ENCODE measurements around the gene CFD.
"Not testable (repeated sequence)": the region's sequence is repeated elsewhere in the genome, so short reads cannot be mapped to it uniquely, and the experiment has no call there.

CFD gene

DNA sequence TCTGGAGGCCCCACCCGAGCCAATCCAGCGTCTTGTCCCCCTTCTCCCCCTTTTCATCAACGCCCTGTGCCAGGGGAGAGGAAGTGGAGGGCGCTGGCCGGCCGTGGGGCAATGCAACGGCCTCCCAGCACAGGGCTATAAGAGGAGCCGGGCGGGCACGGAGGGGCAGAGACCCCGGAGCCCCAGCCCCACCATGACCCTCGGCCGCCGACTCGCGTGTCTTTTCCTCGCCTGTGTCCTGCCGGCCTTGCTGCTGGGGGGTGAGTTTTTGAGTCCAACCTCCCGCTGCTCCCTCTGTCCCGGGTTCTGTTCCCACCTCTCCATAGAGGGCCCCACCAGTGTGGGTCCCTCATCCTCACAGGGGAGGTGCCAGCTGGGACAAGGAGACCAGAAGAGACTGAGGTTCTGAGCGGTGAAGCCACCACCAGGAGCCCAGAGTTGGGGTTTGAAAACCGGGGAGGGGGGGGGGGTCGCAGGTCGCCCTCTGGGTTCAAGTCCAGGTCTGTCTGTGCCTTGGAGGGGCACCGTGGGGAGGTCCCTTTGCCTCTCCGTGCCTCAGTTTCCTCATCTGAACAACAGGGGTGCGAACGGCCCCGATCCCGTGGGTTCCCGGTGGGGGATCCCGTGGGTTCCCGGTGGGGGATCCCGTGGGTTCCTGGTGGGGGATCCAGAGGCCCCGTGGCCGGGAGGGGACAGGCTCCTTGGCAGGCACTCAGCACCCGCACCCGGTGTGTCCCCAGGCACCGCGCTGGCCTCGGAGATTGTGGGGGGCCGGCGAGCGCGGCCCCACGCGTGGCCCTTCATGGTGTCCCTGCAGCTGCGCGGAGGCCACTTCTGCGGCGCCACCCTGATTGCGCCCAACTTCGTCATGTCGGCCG lies 7.1 kb upstream of the CFD start, which contains the start of gene ELANE:
Gene ELANE (plus strand): TSS at position 168 of the 878 bp plus-strand sequence. CDS start 26 bp downstream, at position 194.
- in situ Hi-C loops (cut with MboI; ENCODE audit: low sequenced_read_pairs) = no loop called here

- in situ Hi-C loops (cut with MboI; ENCODE audit: low sequenced_read_pairs) = no loop called here
Observed at GRCh38 chr19:853014-853585, 6.4 kb upstream of the CFD start.

DNA sequence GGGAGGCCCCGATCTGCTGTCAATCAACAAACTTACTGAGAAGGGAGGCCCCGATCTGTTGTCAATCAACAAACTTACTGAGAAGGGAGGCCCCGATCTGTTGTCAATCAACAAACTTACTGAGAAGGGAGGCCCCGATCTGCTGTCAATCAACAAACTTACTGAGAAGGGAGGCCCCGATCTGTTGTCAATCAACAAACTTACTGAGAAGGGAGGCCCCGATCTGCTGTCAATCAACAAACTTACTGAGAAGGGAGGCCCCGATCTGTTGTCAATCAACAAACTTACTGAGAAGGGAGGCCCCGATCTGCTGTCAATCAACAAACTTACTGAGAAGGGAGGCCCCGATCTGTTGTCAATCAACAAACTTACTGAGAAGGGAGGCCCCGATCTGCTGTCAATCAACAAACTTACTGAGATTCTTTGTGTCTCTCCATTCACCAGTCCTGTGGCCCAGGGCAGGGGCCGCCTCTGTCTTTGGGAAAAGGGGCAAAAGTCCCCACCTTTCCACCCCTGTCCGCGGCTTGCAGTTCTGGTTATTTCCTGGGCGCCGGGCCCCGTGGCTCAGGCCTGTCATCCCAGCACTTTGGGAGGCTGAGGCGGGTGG lies 5.7 kb upstream of the CFD start:
- in situ Hi-C loops (cut with MboI; ENCODE audit: low sequenced_read_pairs) = not testable (repeated sequence)

DNA sequence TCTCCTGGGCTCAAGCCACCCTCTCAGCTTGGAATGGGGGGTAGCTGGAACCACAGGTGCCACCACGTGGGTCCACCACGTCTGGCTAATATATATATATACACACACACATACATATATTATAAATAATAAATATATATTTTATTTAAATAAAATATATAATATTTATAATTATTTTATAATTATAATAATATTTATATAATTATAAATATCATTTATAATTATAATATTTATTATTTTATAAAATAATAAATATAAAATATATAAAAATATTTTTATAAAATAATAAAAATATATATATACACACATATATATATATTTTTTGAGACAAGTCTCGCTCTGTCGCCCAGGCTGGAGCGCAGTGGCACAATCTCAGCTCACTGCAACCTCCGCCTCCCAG lies 4.9 kb upstream of the CFD start:
- in situ Hi-C loops (cut with MboI; ENCODE audit: low sequenced_read_pairs) = no loop called here

DNA sequence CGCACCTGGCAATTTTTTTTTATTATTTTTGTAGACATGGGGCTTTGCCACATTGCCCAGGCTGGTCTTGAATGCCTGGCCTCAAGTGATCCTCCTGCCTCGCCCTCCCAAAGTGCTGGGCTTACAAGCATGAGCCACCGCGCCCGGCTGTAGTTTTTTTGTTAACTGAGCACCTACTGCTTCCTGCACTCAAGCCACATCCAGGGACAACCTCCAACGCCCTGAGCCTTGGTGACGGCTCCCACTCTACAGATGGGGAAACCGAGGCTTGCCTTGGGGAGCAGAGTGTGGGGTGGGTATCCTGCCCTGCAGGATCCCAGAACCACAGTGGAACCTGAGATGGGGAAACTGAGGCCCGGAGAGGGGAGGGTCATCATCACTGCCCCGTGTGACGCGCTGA lies 4.3 kb upstream of the CFD start:
- in situ Hi-C loops (cut with MboI; ENCODE audit: low sequenced_read_pairs) = no loop called here

GRCh38 chr19:855566-856120 lies 3.8 kb upstream of the CFD start:
- in situ Hi-C loops (cut with MboI; ENCODE audit: low sequenced_read_pairs) = no loop called here

- in situ Hi-C loops (cut with MboI; ENCODE audit: low sequenced_read_pairs) = no loop called here
Observed at GRCh38 chr19:858284-858683, 1.2 kb upstream of the CFD start.

GRCh38 chr19:861141-861755 lies 1.8 kb downstream of the CFD start:
- in situ Hi-C loops (cut with MboI; ENCODE audit: low sequenced_read_pairs) = no loop called here

DNA sequence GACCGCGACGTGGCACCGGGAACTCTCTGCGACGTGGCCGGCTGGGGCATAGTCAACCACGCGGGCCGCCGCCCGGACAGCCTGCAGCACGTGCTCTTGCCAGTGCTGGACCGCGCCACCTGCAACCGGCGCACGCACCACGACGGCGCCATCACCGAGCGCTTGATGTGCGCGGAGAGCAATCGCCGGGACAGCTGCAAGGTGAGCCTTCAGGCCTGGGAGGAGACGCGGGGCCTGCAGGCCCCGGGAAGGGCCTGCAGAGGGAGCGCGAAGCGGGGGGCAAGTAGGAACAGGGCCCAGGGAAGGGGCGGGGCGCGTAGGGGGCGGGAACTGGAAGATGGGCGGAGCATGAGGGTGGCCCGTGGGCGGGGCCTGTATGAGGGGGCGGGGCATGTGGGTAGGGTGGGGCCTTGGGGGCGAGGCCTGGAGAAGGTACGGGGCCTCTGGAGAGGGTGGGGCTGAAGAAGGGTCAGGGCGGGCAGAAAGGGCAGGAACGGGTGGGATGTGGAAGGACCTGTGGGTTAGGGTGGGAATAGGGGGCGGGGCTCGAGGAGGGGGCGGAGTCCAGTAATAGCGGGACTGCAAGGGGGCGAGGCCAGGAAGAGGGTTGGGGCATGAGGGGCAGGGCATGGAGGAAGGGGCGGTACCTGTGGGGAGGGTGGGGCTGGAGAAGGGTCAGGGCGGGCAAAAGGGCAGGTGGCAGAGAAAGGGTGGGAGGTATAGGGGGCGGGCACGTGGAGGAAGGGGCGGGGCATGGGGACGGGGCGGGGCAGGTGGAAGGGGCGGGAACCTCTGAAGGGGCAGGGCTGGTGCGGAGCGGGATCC lies 2.5 kb downstream of the CFD start:
- in situ Hi-C loops (cut with MboI; ENCODE audit: low sequenced_read_pairs) = no loop called here

- in situ Hi-C loops (cut with MboI; ENCODE audit: low sequenced_read_pairs) = no loop called here
Observed at GRCh38 chr19:862581-863314, 3.3 kb downstream of the CFD start.

GRCh38 chr19:863315-863620 lies 3.8 kb downstream of the CFD start:
- in situ Hi-C loops (cut with MboI; ENCODE audit: low sequenced_read_pairs) = no loop called here

DNA sequence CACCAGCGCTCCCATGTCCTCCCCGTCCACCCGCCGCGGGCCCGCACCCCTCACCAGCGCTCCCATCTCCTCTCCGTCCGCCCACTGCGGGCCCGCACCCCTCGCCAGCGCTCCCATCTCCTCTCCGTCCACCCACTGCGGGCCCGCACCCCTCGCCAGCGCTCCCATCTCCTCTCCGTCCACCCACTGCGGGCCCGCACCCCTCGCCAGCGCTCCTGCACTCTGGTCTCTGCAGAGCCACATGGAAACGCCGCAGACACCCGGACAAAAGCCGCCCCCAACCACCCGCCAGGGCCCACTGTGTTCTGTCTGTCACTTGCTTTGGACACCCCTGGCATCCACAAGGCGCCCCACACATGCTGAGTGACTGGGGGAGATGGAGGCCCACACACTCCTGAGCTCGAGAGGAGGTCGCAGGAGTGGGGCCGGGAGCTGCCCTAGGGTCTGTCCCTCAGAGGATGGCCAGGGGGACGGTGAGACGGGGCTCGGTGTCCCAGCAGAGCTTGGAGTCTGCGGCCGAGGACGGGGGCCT lies 7.4 kb downstream of the CFD start:
- in situ Hi-C loops (cut with MboI; ENCODE audit: low sequenced_read_pairs) = no loop called here

GRCh38 chr19:867301-867793 lies 7.9 kb downstream of the CFD start:
- in situ Hi-C loops (cut with MboI; ENCODE audit: low sequenced_read_pairs) = no loop called here

DNA sequence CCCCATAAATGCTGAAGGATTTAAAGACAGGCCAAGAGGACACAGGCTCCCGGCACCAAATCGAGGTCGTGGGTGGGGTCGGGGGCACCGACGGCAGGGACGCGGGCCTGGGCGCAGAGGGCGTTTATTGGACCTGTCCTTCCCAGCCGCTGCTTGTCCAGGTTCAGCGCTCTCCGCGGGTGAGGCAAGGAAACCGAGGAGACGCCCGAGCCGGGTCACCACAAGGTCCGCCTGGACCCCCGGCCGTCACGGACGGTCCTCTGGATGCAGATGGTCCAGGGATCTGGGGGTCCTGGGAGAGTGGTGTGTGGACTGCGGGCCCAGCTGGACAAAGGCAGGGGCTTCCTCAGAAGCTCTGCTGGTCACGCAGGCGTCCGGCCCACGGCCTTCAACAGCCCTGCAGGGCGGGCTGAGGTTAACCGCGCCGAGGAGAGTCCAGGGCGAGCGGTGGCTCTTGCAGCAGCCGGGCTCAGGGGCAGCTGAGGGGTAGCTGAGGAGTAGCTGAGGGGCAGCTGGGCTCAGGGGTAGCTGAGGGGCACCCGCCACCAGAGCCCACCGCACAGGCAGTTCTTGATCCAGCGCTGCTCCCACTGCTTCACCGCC lies 8.5 kb downstream of the CFD start:
- in situ Hi-C loops (cut with MboI; ENCODE audit: low sequenced_read_pairs) = no loop called here

- in situ Hi-C loops (cut with MboI; ENCODE audit: low sequenced_read_pairs) = no loop called here
Observed at GRCh38 chr19:868458-869244, 9.2 kb downstream of the CFD start.

DNA sequence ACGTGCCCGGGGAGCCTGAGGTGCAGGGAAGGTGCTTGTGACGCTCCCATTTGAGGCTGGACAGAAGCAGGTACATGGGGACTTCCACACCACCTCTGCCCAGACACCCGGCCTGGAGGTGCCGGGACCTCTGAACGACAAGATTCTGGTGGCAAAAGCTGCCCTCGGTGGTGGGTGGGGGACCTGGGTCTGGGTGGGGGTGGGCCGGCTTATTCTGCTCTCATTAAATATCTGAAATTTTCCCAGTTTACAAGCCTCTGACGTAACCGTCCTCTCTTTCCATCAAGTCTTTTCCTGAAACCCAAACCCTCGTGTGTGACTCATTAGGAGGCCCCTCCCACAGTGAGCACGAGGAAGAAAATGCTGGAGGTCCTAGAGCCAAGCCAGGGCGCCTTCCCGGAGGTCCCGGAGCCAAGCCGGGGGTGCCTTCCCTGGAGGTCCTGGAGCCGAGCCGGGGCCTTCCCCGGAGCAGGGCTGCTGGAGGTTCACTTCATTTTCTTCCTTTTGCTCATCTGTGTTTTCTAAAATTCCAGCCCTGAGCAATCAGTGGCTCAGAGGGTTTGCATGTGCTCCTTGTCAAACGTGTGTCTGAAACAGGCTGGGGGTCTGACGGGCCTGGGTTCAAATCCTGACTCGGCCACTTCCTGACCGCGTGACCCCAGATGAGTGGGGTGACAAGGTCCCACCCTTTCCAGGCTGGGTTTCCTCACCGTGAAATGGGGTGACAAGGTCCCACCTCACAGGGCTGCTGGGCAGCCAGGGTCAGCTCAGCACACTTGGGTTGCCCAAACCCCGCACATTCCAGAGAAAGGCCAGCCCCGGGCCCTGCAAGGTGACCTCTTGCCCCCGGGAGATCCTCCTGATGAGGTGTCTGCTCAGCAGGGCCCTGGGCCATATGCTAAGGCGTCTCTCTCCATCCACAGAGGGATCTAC lies 10.0 kb downstream of the CFD start:
- in situ Hi-C loops (cut with MboI; ENCODE audit: low sequenced_read_pairs) = no loop called here

- in situ Hi-C loops (cut with MboI; ENCODE audit: low sequenced_read_pairs) = no loop called here
Observed at GRCh38 chr19:870314-870713, 10.8 kb downstream of the CFD start.
